Measurements from ENCODE around the gene AGRN.
"Not testable (repeated sequence)": the region's sequence is repeated elsewhere in the genome, so short reads cannot be mapped to it uniquely, and the experiment has no call there.

DNA sequence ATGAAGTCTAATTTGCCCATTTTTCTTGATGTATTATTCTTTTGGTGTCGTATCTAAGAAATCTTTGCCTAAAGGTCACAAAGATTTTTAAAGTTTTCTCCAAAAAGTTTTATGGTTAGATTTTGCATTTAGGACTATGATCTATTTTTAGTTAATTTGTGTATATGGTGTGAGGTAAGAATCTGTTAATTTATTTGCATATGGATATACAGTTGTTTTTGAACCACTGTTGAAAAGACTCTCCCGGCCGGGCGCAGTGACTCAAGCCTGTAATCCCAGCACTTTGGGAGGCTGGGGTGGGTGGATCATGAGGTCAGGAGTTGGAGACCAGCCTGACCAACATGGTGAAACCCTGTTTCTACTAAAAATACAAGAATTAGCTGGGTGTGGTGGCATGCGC, 31.9 kb upstream of the AGRN start:
- TF ChIP-seq NFYB (CRISPR knock-in tag; conservative IDR thresholded peaks at IDR 0.05; ENCODE audit: low read depth); ZNF121 (CRISPR knock-in tag; IDR thresholded peaks at IDR 0.05); NR1H2 (CRISPR knock-in tag; IDR thresholded peaks at IDR 0.05); TEAD1 (CRISPR knock-in tag; IDR thresholded peaks at IDR 0.05); MYBL2 (CRISPR knock-in tag; IDR thresholded peaks at IDR 0.05); SMAD4 (CRISPR knock-in tag; IDR thresholded peaks at IDR 0.05); NFATC4 (CRISPR knock-in tag; IDR thresholded peaks at IDR 0.05); CREB1 (CRISPR knock-in tag; IDR thresholded peaks at IDR 0.05); ZNF138 (CRISPR knock-in tag; conservative IDR thresholded peaks at IDR 0.05); ZNF263 (CRISPR knock-in tag; IDR thresholded peaks at IDR 0.05; ENCODE audit: low read depth): not testable (repeated sequence)
- TF ChIP-seq, protein P1, sequence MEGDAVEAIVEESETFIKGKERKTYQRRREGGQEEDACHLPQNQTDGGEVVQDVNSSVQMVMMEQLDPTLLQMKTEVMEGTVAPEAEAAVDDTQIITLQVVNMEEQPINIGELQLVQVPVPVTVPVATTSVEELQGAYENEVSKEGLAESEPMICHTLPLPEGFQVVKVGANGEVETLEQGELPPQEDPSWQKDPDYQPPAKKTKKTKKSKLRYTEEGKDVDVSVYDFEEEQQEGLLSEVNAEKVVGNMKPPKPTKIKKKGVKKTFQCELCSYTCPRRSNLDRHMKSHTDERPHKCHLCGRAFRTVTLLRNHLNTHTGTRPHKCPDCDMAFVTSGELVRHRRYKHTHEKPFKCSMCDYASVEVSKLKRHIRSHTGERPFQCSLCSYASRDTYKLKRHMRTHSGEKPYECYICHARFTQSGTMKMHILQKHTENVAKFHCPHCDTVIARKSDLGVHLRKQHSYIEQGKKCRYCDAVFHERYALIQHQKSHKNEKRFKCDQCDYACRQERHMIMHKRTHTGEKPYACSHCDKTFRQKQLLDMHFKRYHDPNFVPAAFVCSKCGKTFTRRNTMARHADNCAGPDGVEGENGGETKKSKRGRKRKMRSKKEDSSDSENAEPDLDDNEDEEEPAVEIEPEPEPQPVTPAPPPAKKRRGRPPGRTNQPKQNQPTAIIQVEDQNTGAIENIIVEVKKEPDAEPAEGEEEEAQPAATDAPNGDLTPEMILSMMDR (IDR thresholded peaks at IDR 0.05): not testable (repeated sequence)
- TF ChIP-seq, protein P2, sequence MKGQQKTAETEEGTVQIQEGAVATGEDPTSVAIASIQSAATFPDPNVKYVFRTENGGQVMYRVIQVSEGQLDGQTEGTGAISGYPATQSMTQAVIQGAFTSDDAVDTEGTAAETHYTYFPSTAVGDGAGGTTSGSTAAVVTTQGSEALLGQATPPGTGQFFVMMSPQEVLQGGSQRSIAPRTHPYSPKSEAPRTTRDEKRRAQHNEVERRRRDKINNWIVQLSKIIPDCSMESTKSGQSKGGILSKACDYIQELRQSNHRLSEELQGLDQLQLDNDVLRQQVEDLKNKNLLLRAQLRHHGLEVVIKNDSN (CRISPR knock-in tag; IDR thresholded peaks at IDR 0.05): not testable (repeated sequence)
- TF ChIP-seq, protein P3, sequence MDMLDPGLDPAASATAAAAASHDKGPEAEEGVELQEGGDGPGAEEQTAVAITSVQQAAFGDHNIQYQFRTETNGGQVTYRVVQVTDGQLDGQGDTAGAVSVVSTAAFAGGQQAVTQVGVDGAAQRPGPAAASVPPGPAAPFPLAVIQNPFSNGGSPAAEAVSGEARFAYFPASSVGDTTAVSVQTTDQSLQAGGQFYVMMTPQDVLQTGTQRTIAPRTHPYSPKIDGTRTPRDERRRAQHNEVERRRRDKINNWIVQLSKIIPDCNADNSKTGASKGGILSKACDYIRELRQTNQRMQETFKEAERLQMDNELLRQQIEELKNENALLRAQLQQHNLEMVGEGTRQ (CRISPR knock-in tag; IDR thresholded peaks at IDR 0.05): not testable (repeated sequence)
- TF ChIP-seq, protein P4, sequence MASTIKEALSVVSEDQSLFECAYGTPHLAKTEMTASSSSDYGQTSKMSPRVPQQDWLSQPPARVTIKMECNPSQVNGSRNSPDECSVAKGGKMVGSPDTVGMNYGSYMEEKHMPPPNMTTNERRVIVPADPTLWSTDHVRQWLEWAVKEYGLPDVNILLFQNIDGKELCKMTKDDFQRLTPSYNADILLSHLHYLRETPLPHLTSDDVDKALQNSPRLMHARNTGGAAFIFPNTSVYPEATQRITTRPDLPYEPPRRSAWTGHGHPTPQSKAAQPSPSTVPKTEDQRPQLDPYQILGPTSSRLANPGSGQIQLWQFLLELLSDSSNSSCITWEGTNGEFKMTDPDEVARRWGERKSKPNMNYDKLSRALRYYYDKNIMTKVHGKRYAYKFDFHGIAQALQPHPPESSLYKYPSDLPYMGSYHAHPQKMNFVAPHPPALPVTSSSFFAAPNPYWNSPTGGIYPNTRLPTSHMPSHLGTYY (CRISPR knock-in tag; IDR thresholded peaks at IDR 0.05): not testable (repeated sequence)

Data from WTC11 (cell line).